IPS-18c (cell line): Measurements from ENCODE around the gene ABCG1.
"Not testable (repeated sequence)": the region's sequence is repeated elsewhere in the genome, so short reads cannot be mapped to it uniquely, and the experiment has no call there.

Experiments
- H3K4me3 ChIP-seq: 2 replicates; pipeline ENCODE4 v1.7.0; 2013; ENCODE audit warnings: low read depth, mild to moderate bottlenecking, low read length, moderate library complexity; ENCODE audit not compliant: insufficient read depth
- H3K9me3 ChIP-seq: one replicate; pipeline ENCODE4 v1.6.1; 2013; ENCODE audit warnings: mild to moderate bottlenecking, low read length, moderate library complexity; ENCODE audit not compliant: control insufficient read depth, insufficient read depth

The ABCG1 gene

DNA sequence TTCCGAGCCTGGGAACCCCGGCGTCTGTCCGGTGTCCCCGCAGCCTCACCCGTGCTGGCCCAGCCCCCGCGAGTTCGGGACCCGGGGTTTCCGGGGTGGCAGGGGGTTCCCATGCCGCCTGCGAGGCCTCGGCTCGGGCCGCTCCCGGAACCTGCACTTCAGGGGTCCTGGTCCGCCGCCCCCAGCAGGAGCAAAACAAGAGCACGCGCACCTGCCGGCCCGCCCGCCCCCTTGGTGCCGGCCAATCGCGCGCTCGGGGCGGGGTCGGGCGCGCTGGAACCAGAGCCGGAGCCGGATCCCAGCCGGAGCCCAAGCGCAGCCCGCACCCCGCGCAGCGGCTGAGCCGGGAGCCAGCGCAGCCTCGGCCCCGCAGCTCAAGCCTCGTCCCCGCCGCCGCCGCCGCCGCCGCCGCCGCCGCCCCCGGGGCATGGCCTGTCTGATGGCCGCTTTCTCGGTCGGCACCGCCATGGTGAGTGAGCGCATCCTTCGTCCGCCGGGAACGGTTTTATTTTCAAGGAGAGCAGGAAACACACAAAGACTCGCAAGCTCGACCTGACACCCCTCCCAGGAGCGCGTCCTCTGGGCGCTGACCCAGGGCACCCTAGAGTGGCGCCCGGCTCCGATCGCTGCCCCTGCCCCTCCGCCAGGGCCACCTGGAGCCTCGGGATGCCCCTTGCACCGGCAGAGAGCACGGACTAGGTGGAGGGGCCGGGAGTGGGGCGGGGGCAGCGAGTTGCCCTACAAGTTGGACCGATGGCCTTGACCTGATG, at the start of gene ABCG1:
TSS of gene ABCG1 (plus strand) at position 305 of the 770 bp plus-strand sequence. CDS start at position 428, 123 bp downstream.
- Histone ChIP-seq H3K9me3 (peaks cover 2% of the 10 kb centered on the region), H3K4me3 (peak within 1 kb of the TSS; percentile 57)

DNA sequence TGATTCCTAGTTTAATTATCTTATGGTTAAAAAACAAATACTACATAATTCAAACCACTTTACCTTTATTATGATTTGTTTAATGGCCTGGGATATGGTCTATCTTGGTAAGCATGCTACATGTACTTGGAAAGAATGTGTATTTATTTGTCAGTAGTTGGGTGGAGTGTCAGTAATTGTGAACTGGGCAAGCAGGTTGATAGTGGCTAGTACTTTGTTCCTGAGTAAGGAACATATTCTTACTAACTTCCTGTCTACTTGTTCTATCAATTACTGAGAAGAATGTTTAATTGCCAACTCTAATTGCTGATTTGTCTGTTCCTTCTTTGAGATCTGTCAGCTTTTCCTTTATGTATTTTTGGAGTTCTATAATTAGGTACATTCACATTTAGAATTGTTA, 49.2 kb upstream of the ABCG1 start:
- Histone ChIP-seq H3K9me3 (no peaks in the 10 kb centered on the region), H3K4me3 (no peak overlapping the region)

DNA sequence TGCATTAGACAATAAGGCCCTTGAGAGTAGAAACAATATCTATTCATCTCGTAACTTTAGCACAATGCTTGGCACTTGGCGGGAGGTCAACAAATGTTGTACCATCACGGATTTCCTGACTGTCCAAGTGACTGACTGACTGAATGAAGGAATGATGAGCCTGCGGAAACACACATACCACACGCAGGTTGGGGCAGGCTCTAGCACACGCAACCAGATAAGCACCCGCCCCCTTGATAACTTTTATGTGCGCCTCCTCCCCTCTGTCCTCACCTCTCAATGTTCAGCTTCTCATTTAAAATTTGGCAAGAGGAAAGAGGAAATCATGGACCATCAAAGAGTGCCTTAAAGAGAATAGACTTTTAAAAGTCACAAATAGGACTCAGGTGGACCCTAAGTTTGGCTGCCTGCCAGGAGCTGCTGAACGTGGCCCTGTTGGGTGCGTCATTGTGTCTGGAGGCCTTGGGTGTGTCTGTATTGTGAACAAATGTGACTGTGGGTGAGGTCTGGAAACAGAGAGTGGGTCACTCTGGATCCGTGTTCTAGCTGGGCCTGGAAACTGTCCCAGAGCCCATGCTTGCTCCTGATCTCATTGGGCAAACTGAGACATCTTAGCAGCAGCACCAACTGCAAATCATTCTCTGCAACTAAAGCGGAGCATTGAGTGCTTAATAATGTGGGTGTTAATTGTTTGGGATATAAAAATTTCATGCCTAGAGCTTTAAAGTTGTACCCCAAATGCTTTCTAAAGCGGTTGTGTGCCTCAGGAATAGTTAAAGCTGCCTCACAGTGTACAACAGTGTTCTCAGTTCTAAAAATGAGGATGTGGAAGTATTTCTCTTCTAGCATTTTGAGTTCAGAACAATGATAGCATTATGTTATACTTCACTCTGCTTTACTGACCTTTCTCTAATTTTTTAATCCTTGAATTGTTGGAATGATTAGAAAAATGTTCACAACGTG, 47.6 kb upstream of the ABCG1 start:
- H3K4me3 ChIP-seq, result no peak overlapping the region
- no peaks in the 10 kb centered on the region for H3K9me3 ChIP-seq

DNA sequence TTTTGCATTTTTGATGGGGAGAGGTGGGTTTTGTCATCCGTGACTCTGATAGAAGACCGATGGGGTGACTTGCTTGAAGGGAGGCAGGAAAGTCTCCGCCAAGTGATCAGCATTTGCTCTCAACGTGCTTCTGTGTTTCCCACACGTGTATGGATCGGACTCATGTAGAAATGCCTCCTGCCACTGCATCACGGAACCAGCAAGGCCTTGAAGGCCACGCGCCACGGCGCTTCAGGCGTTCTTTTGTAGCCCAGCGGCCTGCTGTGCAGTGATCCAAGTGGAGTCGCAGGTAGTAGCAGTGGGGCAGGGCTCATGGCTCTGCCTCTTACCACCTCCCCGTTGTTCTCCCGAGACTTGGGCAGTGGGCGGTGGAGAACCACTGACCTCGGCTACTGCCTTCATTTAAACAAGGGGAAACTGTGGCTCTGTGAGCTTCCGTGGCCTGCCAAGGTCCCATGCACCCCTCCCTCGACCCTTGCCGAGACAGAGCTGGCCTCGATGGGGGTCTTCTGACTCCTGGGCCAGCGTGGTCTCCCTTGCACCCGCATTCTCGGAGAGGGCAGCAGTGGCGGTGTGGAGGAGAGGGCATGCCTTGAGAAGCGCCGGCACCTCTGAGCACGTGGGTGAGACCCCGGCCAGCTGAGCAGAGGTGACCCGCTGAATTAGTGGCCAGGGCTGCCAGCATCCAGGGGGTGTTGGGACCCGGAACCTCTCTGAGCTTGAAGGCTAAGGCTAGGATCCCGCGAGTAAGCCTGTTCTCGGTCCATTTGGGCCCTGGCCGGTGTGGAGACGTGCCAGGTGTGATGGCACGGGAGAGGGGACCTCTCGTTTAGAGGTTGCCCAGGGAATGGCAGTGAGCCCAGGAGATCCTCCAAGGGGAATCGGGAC, 46.1 kb upstream of the ABCG1 start:
- Histone ChIP-seq H3K9me3 (no peaks in the 10 kb centered on the region), H3K4me3 (no peak overlapping the region)

DNA sequence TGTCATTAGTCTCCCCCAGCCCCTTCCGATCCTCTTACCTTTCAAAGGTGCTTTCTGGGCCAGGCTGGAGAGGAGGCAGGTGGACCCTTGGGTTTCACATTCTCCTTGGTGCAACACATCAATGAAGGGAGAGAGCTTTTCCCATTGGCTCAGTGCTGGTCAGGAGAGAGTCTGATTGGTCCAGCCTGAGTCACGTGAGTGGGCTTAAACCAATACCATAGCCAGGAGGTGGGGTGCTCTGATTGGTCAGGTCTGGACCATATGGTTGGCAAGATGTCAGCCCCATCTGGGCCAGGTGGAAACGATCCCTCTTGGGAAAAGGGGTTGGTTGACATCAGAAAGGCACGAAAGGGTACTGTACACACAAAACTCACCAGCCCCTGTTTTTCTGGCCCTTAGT, 44.8 kb upstream of the ABCG1 start:
- H3K9me3 ChIP-seq, result no peaks in the 10 kb centered on the region
- no peak overlapping the region for H3K4me3 ChIP-seq

DNA sequence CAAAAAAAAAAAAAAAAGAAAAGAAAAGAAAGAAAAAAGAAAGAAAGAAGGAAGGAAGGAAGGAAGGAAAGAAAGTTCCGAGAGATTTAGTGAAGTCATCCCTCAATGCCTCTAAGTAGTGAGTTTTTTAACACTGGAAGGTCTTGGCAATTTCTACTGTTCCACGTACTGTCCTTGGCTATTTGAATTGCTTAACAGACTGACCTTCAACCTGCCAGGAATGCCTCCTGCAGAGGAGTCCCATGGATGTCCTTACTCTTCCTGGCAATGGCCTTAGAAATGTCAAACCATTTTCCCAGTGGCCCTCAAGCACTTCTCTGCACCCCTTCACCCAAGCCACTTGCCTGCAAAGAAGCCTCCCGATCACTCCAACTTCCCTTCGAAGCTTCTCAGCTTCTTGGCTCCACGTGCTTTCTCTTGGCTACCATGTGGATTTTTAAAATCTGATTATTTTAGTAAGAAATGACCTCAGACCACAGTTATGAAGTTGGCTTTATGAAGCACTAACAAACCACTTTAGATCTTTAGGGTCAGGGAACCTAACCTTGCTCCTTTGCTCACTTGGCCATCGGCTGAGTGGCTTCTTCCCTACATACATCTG, 43.7 kb upstream of the ABCG1 start:
- Histone ChIP-seq H3K9me3 (no peaks in the 10 kb centered on the region), H3K4me3 (no peak overlapping the region)

DNA sequence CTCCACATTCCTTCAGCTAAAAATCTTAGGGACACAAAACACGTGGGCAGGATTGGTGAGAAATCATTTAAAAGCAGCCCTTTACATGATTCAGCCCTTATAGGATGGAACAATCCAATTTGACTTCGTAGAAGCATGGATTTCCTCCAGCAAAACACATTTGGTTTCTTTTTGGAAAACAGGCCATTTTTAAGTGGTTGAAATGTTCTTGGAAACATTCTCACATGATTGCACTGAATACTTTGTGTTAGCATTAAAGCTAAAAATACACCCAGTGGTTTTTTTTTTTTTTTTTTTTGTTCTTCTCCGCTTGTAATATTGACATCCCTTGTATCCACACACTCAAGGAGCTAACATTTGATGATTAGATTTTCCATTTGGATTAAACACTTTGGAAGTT, 42.1 kb upstream of the ABCG1 start:
- Histone ChIP-seq H3K4me3 (no peak overlapping the region), H3K9me3 (no peaks in the 10 kb centered on the region)

DNA sequence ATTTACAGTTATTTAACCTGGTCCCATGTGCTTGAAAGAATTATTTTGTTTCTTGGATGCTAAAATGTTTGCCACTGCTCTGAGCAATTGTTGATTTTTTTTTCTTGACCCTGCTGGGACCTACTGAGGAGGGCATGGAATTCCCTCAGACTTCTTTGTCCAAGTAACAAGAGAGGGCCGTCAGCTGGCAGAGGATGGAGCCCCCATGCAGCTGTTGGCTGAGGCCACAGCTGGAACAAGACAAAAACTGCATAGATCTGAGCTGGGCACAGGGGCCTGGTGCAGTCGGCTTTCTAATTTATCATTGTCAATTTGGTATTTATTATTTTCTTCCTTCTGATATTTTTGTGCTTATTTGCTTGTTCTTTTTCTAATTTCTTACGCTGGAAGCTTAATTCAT, 39.6 kb upstream of the ABCG1 start:
- Histone ChIP-seq H3K9me3 (no peaks in the 10 kb centered on the region), H3K4me3 (no peak overlapping the region)

DNA sequence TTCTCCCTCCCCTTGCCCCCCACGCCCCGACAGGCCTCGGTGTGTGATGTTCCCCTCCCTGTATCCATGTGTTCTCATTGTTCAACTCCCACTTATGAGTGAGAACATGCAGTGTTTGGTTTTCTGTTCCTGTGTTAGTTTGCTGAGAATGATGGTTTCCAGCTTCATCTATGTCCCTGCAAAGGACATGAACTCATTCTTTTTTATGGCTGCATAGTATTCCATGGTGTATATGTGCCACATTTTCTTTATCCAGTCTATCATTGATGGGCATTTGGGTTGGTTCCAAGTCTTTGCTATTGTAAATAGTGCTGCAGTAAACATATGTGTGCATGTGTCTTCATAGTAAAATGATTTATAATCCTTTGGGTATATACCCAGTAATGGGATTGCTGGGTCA, 38.9 kb upstream of the ABCG1 start:
- H3K4me3 ChIP-seq, H3K9me3 ChIP-seq: not testable (repeated sequence)

DNA sequence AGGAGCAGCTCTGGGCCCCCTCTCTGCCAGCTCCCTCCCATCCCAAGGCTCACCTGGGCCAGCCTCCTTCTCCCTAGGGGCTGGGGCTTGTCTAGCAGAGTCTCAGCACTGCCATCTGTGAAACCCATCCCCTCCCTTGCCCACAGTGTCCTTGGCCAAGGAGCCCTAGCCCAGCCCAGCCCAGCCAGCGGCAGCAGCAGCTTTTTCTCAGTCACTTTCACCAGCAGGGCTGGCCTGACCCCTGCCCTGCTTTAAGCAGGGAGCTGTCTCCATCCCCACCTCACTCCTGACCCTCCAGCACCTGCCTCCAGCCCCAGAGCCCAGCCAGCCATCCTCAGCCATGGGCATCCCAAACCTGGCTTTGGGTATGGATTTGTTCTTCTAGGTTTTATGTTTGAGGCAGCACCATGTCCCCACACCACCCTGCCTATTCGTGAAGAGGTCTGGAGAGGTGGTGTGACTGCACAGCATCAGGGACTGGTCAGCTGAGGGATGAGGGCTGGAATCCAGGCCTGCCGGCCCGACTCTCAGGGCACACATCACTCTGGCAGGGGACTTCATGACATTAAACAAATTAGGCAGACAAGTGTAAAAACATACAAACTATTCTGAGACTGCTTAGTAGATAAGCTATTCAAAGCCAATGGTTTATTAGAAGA, 36.1 kb upstream of the ABCG1 start:
- Histone ChIP-seq H3K9me3 (no peaks in the 10 kb centered on the region), H3K4me3 (no peak overlapping the region)

DNA sequence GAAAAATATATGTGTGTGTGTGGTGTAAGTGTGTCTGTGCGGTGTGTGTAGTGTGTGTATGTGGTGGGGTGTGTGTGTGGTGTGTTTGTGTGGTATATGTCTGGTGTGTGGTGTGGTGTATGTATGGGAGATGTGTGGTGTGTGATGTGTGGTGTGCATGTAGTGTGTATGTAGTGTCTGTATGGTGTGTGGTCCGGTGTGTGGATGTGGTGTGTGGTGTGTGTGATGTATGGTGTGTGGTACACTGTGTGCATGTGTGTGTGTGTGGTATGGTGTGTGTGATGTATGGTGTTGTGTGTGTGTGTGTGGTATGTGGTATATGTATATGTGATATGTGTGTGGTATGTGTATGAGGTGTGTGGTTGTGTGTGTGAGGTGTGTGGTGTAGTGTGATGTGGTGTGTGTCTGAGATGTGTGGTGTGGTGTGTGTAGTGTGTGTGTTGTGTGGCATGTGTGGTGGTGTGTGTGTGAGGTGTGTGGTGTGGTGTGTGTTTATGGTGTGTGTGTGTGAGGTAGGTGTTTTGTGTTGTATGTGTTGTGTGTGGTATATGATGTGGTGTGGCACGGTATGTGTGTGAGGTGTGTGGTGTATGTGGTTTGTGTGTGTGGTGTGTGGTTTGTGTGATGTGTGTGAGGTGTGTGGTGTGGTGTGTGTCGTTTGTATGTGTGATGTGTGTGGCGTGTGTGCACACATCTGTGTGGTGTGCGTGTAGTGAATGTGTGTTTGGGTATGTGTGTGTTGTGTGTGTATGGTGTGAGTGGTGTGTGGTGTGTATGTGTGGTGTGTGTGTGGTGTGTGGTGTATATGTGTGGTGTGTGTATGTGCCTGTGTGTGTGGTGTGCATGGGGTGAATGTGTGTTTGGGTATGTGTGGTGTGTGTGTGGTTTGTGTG, 35.3 kb upstream of the ABCG1 start:
- H3K4me3 ChIP-seq, result no peak overlapping the region
- H3K9me3 ChIP-seq, result no peaks in the 10 kb centered on the region

DNA sequence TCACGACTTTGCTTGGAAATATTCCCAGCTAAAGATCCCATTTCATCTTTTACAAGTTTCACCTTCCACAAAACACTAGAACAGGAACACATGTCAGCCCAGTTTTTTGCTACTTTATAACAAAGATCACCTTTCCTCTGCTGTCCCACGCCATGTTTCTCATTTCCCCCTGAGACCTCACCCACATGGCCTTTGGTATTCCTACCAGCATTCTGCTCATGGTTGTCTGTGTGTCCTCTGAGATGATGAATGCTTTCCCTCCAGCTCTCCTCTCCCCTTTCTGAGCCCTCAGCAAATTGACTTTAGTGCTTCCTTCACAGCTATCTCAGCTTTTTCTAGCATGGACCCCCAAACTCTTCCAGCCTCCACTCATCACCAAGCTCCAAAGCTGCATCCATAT, 32.3 kb upstream of the ABCG1 start:
- Histone ChIP-seq H3K4me3 (no peak overlapping the region), H3K9me3 (no peaks in the 10 kb centered on the region)

DNA sequence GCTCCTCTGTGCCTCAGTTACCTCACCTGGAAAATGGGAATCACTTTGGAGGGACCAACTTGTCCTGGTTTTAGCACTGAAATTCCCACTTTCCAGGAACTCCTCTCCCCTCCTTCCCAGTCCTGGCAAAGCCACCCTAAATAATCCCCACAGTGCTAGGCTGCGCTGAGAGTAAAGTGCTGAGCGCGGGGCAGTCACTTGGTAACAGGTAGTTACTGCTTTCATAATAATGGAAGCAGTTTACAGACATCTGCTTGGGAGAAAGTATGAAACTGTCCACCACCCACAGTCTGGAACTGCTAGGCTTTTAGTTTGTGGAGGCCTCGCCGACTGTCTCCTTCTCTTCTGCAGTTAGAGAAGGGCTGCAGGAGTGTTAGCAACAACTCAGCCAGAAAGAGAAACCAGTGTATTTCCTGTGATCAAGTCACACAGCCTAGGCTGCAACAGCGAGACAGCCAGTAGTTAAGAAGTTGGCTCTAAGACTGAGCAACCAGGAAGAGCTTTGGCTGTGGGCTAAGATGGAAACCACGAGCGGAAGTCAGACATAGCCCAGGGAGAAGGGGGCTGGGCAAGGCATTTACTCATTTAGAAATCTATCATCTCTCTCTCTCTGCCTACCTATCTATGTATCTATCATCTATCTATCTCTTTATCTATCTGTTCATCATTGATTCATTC, 30.8 kb upstream of the ABCG1 start:
- Histone ChIP-seq H3K4me3 (no peak overlapping the region), H3K9me3 (no peaks in the 10 kb centered on the region)

DNA sequence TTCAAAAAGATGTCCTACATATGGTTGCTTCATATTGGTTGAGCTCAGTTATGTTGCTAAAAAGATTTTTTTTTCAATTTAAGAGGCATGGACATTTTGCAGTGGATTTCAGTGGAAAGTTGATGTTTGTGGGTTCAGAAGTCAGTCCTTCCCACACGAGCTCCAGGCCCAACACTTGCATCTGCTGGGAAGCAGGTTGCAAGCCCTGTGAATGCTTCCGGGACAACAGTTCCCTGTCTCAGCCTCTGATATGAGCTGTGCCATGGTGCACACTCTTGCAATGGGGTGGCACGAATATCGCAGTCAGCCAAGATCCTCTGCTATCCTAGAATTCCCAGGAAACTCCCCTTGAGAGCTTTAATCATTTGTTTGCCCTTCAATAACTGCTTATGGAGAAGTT, 30.3 kb upstream of the ABCG1 start:
- Histone ChIP-seq H3K4me3 (no peak overlapping the region), H3K9me3 (no peaks in the 10 kb centered on the region)

DNA sequence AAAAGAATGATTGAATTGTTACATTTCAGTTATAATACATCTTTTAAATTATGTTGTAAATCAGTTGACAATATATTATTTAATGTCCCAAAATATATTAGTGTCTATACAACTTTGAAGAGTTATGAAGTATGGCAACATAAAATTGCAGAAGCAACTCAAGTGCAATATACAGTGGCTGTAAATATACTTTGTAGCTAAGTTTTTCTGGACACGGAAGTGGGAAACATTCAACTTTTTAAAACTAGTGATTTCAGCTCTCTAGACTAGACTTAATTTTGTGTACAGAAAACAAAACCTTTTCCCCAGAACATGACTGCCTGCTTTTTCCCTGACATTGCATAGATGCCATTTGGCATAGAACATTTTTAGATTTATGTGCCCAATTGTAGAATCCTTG, 29.5 kb upstream of the ABCG1 start:
- no peaks in the 10 kb centered on the region for H3K9me3 ChIP-seq
- no peak overlapping the region for H3K4me3 ChIP-seq
